NCI-H82 treated with DMSO at 0.1 percent for 48 hours (cell line): ENCODE data around the gene LZTFL1.

Experiments used
- DNase-seq: peaks from one replicate; lab custom pipeline; 2025; ENCODE audit not compliant: unreplicated experiment; lab: John Stamatoyannopoulos, UW

Gene LZTFL1

GRCh38 chr3:45787551-45787950 lies 54.4 kb downstream of the LZTFL1 start:
- DNase-seq: no peak

GRCh38 chr3:45786801-45787495 lies 55.0 kb downstream of the LZTFL1 start:
- DNase-seq: no peak

GRCh38 chr3:45785605-45786150 lies 56.2 kb downstream of the LZTFL1 start:
- DNase-seq: no peak

- DNase-seq: no peak
Measured at GRCh38 chr3:45783667-45784066, 58.3 kb downstream of the LZTFL1 start.

- no peak for DNase-seq
Measured at GRCh38 chr3:45782381-45782780, 59.5 kb downstream of the LZTFL1 start.

DNA sequence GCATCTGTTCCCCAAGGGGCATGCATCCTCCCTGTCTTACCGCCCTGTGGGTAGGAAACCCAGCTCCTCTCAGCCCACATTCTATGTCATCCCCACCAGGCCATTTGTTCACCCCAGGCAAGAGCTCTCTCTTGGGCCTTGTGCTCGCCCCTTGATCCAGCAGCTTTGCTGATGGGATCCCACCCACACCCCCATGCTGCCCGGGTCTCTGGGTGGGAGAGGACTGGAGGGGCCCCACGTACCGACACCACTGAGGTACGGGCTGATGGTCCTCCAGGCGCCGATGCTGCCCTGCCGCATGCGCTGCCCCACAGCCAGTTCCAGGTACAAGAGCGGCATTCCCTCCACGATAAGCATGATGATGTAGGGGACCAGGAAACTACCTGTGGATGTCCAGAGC lies 60.1 kb downstream of the LZTFL1 start:
- no peak for DNase-seq

DNA sequence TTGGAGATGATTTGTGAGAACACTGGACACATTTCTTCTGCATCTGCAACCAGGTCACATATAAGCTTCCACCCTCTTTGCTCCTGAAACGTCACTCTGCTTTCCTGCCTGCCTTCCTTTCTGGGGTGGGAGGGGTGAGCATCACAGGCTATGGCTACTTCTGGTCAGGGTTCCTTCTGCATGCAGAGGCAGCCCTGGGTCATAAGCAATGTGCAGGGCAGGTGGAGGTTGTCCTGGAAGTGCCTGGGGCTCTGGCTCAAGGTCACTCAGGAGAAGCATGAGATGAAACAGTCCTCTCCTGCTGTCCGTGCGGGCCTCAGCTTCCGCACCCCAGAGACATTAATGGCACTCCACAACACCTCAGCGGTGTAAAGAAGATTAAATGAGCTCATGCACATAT lies 60.6 kb downstream of the LZTFL1 start:
- no peak for DNase-seq

DNA sequence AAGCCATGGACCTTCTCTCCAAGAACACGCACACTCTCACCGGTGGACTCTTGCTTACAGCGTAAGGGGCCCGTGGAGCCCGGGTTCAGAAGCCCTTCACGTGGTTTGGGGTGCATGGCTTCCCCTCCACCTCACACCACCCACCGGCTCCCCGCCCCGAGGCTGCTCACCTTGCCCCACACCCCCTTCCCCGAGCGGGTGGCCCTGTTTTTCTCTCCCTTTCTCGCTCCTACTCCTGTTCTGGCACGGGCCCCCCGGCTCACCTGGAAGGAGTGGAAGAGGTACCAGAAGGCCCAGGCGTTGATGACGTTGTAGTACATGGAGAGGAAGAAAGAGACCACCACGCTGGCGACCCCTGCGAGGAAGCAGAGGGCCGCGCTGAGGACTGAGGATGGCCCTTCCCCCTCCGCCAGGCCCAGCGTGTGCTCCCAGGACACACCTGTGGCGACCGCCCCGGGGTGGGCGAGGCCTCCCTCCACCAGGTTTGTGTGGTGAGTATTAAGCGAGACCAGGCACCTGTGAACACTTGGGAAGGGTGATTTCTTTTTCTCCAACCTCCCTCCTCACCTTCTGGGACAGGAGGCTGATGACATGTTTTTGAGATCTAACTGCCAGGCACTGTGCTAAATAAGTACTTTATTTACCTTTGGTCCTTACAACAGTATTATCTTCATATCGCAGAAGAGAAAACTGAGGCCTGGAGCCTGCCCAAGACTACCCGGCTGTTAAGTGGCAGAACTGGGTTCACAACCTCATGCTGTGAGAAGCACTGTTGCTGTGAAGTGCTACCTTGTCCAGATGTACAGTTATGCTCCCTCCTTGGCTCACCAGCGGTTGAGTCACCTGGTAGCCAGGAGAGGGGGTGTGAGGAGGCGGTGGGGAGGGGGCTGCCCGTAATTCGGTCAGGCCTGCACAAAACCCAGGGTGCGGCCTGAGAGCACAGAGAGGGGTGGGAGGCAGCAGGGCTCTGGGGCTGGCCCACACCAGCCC lies 61.9 kb downstream of the LZTFL1 start:
- no peak for DNase-seq

DNA sequence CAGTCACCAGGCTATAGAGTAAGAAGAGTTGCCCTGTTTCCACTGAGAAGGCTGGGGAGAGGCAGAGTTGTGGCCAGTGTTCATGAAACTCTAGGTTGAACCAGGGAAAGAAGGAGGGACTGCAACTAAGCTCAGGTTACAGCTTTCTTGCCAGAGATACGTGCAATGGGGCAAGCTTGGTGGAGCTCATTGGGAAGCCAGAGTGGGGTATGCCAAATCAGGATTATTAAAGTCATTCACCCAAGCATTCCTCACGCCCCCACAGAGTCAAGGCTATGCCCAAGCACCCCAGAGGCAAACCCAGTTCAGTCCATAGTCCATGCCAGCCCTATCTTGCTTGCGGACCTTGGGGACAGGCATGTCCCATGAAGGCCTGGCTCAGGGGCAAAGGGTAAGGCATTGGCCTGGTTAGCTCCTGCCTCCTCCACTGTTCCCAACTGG lies 63.1 kb downstream of the LZTFL1 start:
- no peak for DNase-seq

GRCh38 chr3:45777746-45778386 lies 64.1 kb downstream of the LZTFL1 start:
- no peak for DNase-seq

- DNase-seq: no peak
Measured at GRCh38 chr3:45777111-45777745, 64.7 kb downstream of the LZTFL1 start.

- DNase-seq: no peak
Measured at GRCh38 chr3:45776611-45777010, 65.3 kb downstream of the LZTFL1 start.

- no peak for DNase-seq
Measured at GRCh38 chr3:45776301-45776595, 65.7 kb downstream of the LZTFL1 start.

GRCh38 chr3:45775571-45776300 lies 66.2 kb downstream of the LZTFL1 start:
- no peak for DNase-seq

DNA sequence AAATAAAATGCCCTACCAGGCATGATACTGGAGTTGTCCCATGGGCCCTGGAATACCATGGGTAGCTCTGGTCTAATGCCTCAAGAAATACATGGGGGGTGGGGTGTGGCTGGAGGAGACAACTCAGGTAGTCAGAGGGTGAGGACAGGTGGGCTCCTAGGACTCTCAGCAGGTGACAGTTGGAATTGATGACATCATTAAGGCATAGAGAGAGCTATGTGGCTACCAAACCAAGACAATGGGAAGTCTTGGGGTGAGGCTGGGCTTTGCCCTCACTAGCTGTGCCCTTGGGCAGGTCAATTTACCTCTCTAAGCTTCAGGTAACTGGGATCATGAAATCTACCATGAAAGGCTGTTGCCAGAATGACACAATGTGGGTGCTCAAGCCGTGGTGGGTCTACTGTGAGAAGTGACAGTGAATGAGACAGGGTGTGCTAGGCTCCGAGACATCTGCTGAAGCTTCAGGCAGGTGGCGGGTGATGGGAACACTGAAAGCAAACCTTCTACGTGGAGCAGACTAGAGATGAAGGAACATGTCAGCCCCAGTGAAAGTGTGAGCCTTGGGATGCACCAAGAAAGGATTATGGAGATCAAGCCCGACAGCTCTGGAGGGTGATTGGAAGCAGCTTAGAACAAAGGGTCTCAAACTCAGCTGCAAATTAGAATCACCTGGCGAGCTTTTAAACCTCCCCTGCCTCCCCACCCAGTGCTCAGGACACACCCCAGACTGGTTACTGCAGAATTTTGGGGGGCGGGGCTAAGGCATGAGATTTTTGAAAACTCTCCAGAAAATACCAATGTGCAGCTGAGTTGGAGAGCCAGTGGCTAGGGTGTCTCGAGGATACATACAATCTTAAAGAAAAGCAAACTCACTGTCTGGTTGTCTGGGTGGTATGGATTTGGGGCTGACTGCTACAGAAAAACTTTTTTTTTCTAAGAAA lies 67.1 kb downstream of the LZTFL1 start:
- no peak for DNase-seq

DNA sequence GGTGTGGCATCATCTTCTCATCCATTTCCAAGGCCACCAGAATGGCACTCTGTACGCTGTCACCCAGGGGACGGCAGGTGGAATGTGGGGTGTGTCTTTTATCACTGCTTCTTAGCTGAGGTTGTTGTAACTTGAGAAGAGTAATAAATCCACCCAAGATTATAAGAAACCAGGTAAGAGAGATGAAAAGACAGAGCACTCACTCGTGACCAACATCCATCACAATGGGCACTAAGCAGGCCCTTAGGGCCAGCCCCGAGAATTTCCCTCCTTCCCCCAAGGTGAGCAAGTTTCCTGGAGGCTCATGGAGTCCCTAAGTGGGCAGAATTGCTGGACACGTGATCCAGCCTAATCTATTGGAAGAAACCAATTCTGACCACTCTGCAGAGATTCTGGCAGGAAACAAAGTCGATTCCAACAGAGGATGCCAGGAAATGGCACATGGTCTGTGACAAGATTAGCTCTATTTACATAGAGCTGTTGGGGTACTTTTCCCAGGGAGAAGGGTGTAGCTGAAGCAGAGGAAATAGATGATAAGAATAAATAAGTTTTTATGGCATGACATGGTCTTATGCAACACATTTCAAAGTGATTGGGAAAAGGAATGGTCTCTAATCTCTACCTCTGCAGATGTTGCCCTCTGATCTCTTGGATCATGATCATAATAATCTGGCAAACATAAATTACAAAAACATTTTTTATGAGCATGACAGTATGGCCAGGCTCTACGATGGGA lies 68.0 kb downstream of the LZTFL1 start:
- no peak for DNase-seq
